ENCODE measurements around the gene SLC4A5.
A peak's percentile ranks its signal among the peaks of the same experiment; 100 is the strongest.

Gene SLC4A5

GRCh38 chr2:74281141-74281975 is 61.9 kb downstream of the SLC4A5 start:
- FAIRE-seq (no peak), DNase-seq (ENCODE audit: insufficient read length, low spot score) (no peak)
- TF ChIP-seq PAX5 (IDR thresholded peaks at IDR 0.05; ENCODE audit: insufficient read depth, low read length, severe bottlenecking), result no peak
- TF ChIP-seq TAF1 (IDR thresholded peaks at IDR 0.05; ENCODE audit: low read depth, low read length), result no peak
- TF ChIP-seq SPI1 (IDR thresholded peaks at IDR 0.05; ENCODE audit: low read depth, low read length), result no peak
- TF ChIP-seq POLR2AphosphoS5 (IDR thresholded peaks at IDR 0.05; ENCODE audit: low read depth, low read length), result no peak
- no peak for TF ChIP-seq POLR2A (IDR thresholded peaks at IDR 0.05; ENCODE audit: low read depth, low read length)
- TF ChIP-seq POU2F2 (IDR thresholded peaks at IDR 0.05; ENCODE audit: low read depth, low read length), result no peak

- TF ChIP-seq POU2F2 (IDR thresholded peaks at IDR 0.05; ENCODE audit: low read depth, low read length), result no peak
- DNase-seq (ENCODE audit: insufficient read length, low spot score) (no peak), FAIRE-seq (no peak)
Measured at GRCh38 chr2:74278694-74279093, 64.5 kb downstream of the SLC4A5 start.

GRCh38 chr2:74278176-74278575 is 65.0 kb downstream of the SLC4A5 start:
- FAIRE-seq (no peak), DNase-seq (ENCODE audit: insufficient read length, low spot score) (no peak)
- no peak for TF ChIP-seq POLR2AphosphoS5 (IDR thresholded peaks at IDR 0.05; ENCODE audit: low read depth, low read length)
- TF ChIP-seq PAX5 (IDR thresholded peaks at IDR 0.05; ENCODE audit: insufficient read depth, low read length, severe bottlenecking), result no peak
- TF ChIP-seq POLR2A (IDR thresholded peaks at IDR 0.05; ENCODE audit: low read depth, low read length), result no peak
- no peak for TF ChIP-seq TAF1 (IDR thresholded peaks at IDR 0.05; ENCODE audit: low read depth, low read length)
- no peak for TF ChIP-seq POU2F2 (IDR thresholded peaks at IDR 0.05; ENCODE audit: low read depth, low read length)
- no peak for TF ChIP-seq SPI1 (IDR thresholded peaks at IDR 0.05; ENCODE audit: low read depth, low read length)

GRCh38 chr2:74275228-74275627 is 68.0 kb downstream of the SLC4A5 start:
- FAIRE-seq (no peak), DNase-seq (ENCODE audit: insufficient read length, low spot score) (no peak)
- no peak for TF ChIP-seq POU2F2 (IDR thresholded peaks at IDR 0.05; ENCODE audit: low read depth, low read length)
- no peak for TF ChIP-seq PAX5 (IDR thresholded peaks at IDR 0.05; ENCODE audit: insufficient read depth, low read length, severe bottlenecking)

- TF ChIP-seq PAX5 (IDR thresholded peaks at IDR 0.05; ENCODE audit: insufficient read depth, low read length, severe bottlenecking), result no peak
- no peak for TF ChIP-seq TAF1 (IDR thresholded peaks at IDR 0.05; ENCODE audit: low read depth, low read length)
- no peak for TF ChIP-seq POU2F2 (IDR thresholded peaks at IDR 0.05; ENCODE audit: low read depth, low read length)
- no peak for TF ChIP-seq POLR2AphosphoS5 (IDR thresholded peaks at IDR 0.05; ENCODE audit: low read depth, low read length)
- no peak for TF ChIP-seq POLR2A (IDR thresholded peaks at IDR 0.05; ENCODE audit: low read depth, low read length)
- no peak for TF ChIP-seq SPI1 (IDR thresholded peaks at IDR 0.05; ENCODE audit: low read depth, low read length)
- no peak for FAIRE-seq
- DNase-seq (ENCODE audit: insufficient read length, low spot score), result no peak
Measured at GRCh38 chr2:74269667-74270066, 73.5 kb downstream of the SLC4A5 start.

GRCh38 chr2:74267068-74267467 is 76.1 kb downstream of the SLC4A5 start:
- TF ChIP-seq SPI1 (IDR thresholded peaks at IDR 0.05; ENCODE audit: low read depth, low read length) (no peak), POLR2A (IDR thresholded peaks at IDR 0.05; ENCODE audit: low read depth, low read length) (no peak), POU2F2 (IDR thresholded peaks at IDR 0.05; ENCODE audit: low read depth, low read length) (no peak), PAX5 (IDR thresholded peaks at IDR 0.05; ENCODE audit: insufficient read depth, low read length, severe bottlenecking) (no peak), POLR2AphosphoS5 (IDR thresholded peaks at IDR 0.05; ENCODE audit: low read depth, low read length) (no peak), TAF1 (IDR thresholded peaks at IDR 0.05; ENCODE audit: low read depth, low read length) (no peak)
- FAIRE-seq, result no peak
- DNase-seq (ENCODE audit: insufficient read length, low spot score), result peak; percentile 45

DNA sequence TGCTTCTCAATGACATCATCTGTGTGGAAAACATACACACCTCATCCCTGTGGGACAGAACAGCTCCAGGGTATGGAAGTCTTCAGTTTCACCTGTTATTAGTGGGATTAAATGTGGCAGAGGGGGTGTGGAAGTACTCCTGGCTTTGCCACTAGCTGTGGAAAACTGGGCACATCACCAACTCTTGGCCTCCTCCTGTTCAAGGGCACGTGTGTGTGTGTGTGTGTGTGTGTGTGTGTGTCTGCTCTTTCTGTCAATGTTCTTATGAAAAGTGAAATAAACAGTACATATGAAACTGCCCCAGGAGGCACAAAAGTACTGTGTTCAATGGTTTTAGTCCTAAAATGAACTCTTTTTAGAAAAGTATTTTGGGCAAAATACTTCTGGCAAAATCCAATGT is 78.9 kb downstream of the SLC4A5 start:
- TF ChIP-seq POU2F2 (IDR thresholded peaks at IDR 0.05; ENCODE audit: low read depth, low read length), result no peak
- TF ChIP-seq POLR2A (IDR thresholded peaks at IDR 0.05; ENCODE audit: low read depth, low read length), result no peak
- no peak for TF ChIP-seq SPI1 (IDR thresholded peaks at IDR 0.05; ENCODE audit: low read depth, low read length)
- TF ChIP-seq TAF1 (IDR thresholded peaks at IDR 0.05; ENCODE audit: low read depth, low read length), result no peak
- TF ChIP-seq POLR2AphosphoS5 (IDR thresholded peaks at IDR 0.05; ENCODE audit: low read depth, low read length), result no peak
- FAIRE-seq, result no peak
- no peak for DNase-seq (ENCODE audit: insufficient read length, low spot score)

DNA sequence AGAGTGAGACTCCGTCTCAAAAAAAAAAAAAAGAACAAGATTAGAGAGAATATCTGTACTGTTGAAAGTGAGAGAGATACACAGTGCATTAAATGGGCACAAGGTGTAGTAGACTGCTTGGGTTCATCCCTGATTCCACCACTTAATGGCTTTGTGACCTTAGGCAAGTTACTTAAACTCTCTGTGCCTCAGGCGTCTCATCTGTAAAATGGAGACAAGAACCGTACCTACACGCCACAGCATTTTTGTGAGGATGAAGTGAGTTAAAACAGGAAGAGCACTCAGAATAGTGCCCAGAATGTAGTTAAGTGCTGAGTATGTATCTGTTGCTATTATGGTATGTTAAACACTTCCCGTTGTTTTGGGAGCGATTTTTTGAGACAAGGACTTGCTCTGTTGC is 80.5 kb downstream of the SLC4A5 start:
- FAIRE-seq (no peak), DNase-seq (ENCODE audit: insufficient read length, low spot score) (no peak)
- TF ChIP-seq POLR2AphosphoS5 (IDR thresholded peaks at IDR 0.05; ENCODE audit: low read depth, low read length) (no peak), PAX5 (IDR thresholded peaks at IDR 0.05; ENCODE audit: insufficient read depth, low read length, severe bottlenecking) (no peak), POLR2A (IDR thresholded peaks at IDR 0.05; ENCODE audit: low read depth, low read length) (no peak), TAF1 (IDR thresholded peaks at IDR 0.05; ENCODE audit: low read depth, low read length) (no peak), SPI1 (IDR thresholded peaks at IDR 0.05; ENCODE audit: low read depth, low read length) (no peak), POU2F2 (IDR thresholded peaks at IDR 0.05; ENCODE audit: low read depth, low read length) (no peak)

- no peak for FAIRE-seq
- DNase-seq (ENCODE audit: insufficient read length, low spot score), result no peak
- TF ChIP-seq POLR2A (IDR thresholded peaks at IDR 0.05; ENCODE audit: low read depth, low read length), result no peak
- TF ChIP-seq POU2F2 (IDR thresholded peaks at IDR 0.05; ENCODE audit: low read depth, low read length), result no peak
- TF ChIP-seq TAF1 (IDR thresholded peaks at IDR 0.05; ENCODE audit: low read depth, low read length), result no peak
- TF ChIP-seq PAX5 (IDR thresholded peaks at IDR 0.05; ENCODE audit: insufficient read depth, low read length, severe bottlenecking), result no peak
- no peak for TF ChIP-seq POLR2AphosphoS5 (IDR thresholded peaks at IDR 0.05; ENCODE audit: low read depth, low read length)
- TF ChIP-seq SPI1 (IDR thresholded peaks at IDR 0.05; ENCODE audit: low read depth, low read length), result no peak
Measured at GRCh38 chr2:74261204-74261864, 81.9 kb downstream of the SLC4A5 start.

DNA sequence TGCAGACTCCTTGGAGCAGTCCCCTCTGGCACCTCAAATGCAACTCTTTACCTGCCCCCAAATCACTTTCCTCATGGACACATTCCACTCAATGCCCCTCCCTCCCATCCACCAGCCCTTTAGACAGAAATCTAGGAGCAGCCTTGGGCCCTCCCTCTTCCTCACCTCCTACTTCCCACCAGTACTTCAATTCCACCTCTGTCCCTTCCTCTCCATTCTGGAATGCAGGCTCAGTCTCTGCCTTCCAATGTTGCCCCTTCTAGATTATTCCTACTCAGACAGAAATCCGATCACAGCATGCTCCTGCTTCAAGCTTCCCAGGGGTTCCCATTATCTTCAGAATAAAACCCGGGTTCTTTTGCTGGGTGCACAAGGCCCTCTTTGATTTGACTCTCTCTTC is 82.7 kb downstream of the SLC4A5 start:
- TF ChIP-seq PAX5 (IDR thresholded peaks at IDR 0.05; ENCODE audit: insufficient read depth, low read length, severe bottlenecking) (no peak), POLR2AphosphoS5 (IDR thresholded peaks at IDR 0.05; ENCODE audit: low read depth, low read length) (no peak), POU2F2 (IDR thresholded peaks at IDR 0.05; ENCODE audit: low read depth, low read length) (no peak), TAF1 (IDR thresholded peaks at IDR 0.05; ENCODE audit: low read depth, low read length) (no peak), SPI1 (IDR thresholded peaks at IDR 0.05; ENCODE audit: low read depth, low read length) (no peak), POLR2A (IDR thresholded peaks at IDR 0.05; ENCODE audit: low read depth, low read length) (no peak)
- FAIRE-seq (no peak), DNase-seq (ENCODE audit: insufficient read length, low spot score) (no peak)
